Fibroblast of skin of abdomen (primary cell): ENCODE results near the gene MAN2A2.
A peak's percentile ranks its signal among the peaks of the same experiment; 100 is the strongest.
"Not testable (repeated sequence)": the region's sequence is repeated elsewhere in the genome, so short reads cannot be mapped to it uniquely, and the experiment has no call there.

Experiments used
- DNase-seq: peaks from one replicate; pipeline ENCODE4 v3.0.0-alpha.2; 2013

Gene MAN2A2

GRCh38 chr15:90884719-90885431 lies 18.2 kb upstream of the MAN2A2 start:
- no peak for DNase-seq

GRCh38 chr15:90885432-90886290 lies 17.4 kb upstream of the MAN2A2 start:
- peak; percentile 53 for DNase-seq

- DNase-seq, result no peak
Measured at GRCh38 chr15:90886291-90886614, 16.8 kb upstream of the MAN2A2 start.

GRCh38 chr15:90887037-90887481 lies 16.0 kb upstream of the MAN2A2 start:
- DNase-seq, result no peak

GRCh38 chr15:90889313-90889730 lies 13.8 kb upstream of the MAN2A2 start:
- DNase-seq, result no peak

GRCh38 chr15:90889736-90890456 lies 13.2 kb upstream of the MAN2A2 start:
- DNase-seq, result no peak

- DNase-seq, result no peak
Measured at GRCh38 chr15:90890839-90891238, 12.3 kb upstream of the MAN2A2 start.

GRCh38 chr15:90891346-90891949 lies 11.7 kb upstream of the MAN2A2 start:
- no peak for DNase-seq

GRCh38 chr15:90892023-90892422 lies 11.1 kb upstream of the MAN2A2 start:
- no peak for DNase-seq

GRCh38 chr15:90892498-90893174 lies 10.5 kb upstream of the MAN2A2 start:
- DNase-seq, result no peak

- no peak for DNase-seq
Measured at GRCh38 chr15:90893175-90894090, 9.7 kb upstream of the MAN2A2 start.

GRCh38 chr15:90895571-90896117 lies 7.5 kb upstream of the MAN2A2 start:
- peak; percentile 59 for DNase-seq

GRCh38 chr15:90897131-90897655 lies 5.9 kb upstream of the MAN2A2 start:
- DNase-seq, result not testable (repeated sequence)

- DNase-seq, result no peak
Measured at GRCh38 chr15:90901175-90902039, 1.7 kb upstream of the MAN2A2 start.

- peak; percentile 76 for DNase-seq
Measured at GRCh38 chr15:90902040-90902839, 862 bp upstream of the MAN2A2 start.

GRCh38 chr15:90903733-90904536 lies 833 bp downstream of the MAN2A2 start:
- DNase-seq, result no peak

- no peak for DNase-seq
Measured at GRCh38 chr15:90904746-90905145, 1.6 kb downstream of the MAN2A2 start.
